Left lung (tissue), 10 donors: Measurements from ENCODE around the gene PDE4C. TPM values are rescaled to one million over a fixed set of nuclear protein-coding genes. Genes with fewer than 3 reads are reported as not detected.

ENCODE experiments used
- ATAC-seq: fragments of 200-7000 bp; cut with Tn5 transposase; one replicate; pipeline ENCODE4 v1.9.1; 2020; ENCODE audit warnings: moderate library complexity
- DNase-seq, 4 donors: peaks; one replicate each; pipeline ENCODE4 v3.0.0-alpha.2; 2013 to 2020
- H3K27ac ChIP-seq, 2 donors: fragments of 200-600 bp; sonication (generic) in 1 of 2; one replicate each; pipeline versions ENCODE4 v1.5.0 to v1.8.0; 2020 to 2021
- H3K27me3 ChIP-seq, 2 donors: fragments of 200-600 bp; sonication (generic) in 1 of 2; one replicate each; pipeline versions ENCODE4 v1.5.0 to v1.8.0; 2020 to 2021
- H3K36me3 ChIP-seq, 2 donors: fragments of 200-600 bp; sonication (generic) in 1 of 2; one replicate each; pipeline versions ENCODE4 v1.5.0 to v1.8.0; 2020 to 2021
- H3K4me1 ChIP-seq, 2 donors: fragments of 200-600 bp; one replicate each; pipeline ENCODE4 v1.8.0; 2021
- H3K4me3 ChIP-seq, 2 donors: fragments of 200-600 bp; sonication (generic) in 1 of 2; one replicate each; pipeline versions ENCODE4 v1.5.0 to v1.8.0; 2020 to 2021; ENCODE audit warnings: mild to moderate bottlenecking in 1 of 2
- H3K9me3 ChIP-seq, 2 donors: fragments of 200-600 bp; sonication (generic) in 1 of 2; one replicate each; pipeline versions ENCODE4 v1.5.0 to v1.8.0; 2020 to 2021
- intact Hi-C, 2 donors: fragments of 100-400 bp; cut with DNase I; formaldehyde crosslinking; loops; one replicate each; pipeline versions ENCODE4 v1.11.2 to v1.14.2; 2022
- polyA plus RNA-seq, 6 donors: library from polyadenylated mRNA; unstranded; fragments of 120-200 nt; gene quantifications; one replicate each; pipeline ENCODE4 v1.2.1, GENCODE V29; 2013; ENCODE audit not compliant: insufficient read length in 6 of 6
- total RNA-seq, 2 donors: library from RNA; stranded (reverse); fragmentation: NEBNext Ultra II Directional; extraction: Animal tissue kit (Norgen Biotek cat#: 25700); gene quantifications; one replicate each; pipeline ENCODE4 v1.2.1, GENCODE V29; 2021
- TF ChIP-seq, protein P1 (sequence below), 2 donors: fragments of 200-600 bp; sonication (generic) in 1 of 2; IDR thresholded peaks; one replicate each; pipeline versions ENCODE4 v1.5.0 to v1.8.0; 2021; ENCODE audit warnings: antibody characterized with exemption in 2 of 2
- donor health status: DM: no; HTN: yes; CAD: no.
- donor health status: DM: no; HTN: no; CAD: no.

The PDE4C gene
- total and polyA plus RNA-seq, 8 donors: 1.3 to 11.3 (median 2.0) TPM

DNA sequence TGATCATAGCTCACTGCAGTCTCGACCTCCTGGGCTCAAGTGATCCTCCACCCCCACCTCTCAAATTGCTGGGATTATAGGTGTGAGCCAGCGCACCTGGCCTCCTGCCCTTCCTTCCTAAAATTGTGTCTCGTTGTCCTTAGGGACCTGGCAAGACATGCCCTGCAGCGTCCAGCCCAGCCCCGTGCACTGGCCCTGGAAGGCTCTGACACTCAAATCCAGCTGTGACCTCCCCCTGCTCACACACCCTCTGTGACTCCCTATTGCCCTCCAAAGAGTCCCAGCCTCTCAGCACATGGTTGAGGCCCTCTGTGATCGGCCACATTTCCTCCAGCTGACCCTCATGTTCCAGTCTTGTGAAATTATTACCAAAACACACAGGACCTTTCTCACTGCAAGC, 28.3 kb downstream of the PDE4C start:
- H3K27ac ChIP-seq: no peak overlapping the region
- H3K4me3 ChIP-seq: no peak overlapping the region
- H3K9me3 ChIP-seq: no peaks in the 10 kb centered on the region
- peaks cover 0 to 4% of the 10 kb centered on the region in 2 donors for H3K27me3 ChIP-seq
- DNase-seq: no peak
- TF ChIP-seq, protein P1, sequence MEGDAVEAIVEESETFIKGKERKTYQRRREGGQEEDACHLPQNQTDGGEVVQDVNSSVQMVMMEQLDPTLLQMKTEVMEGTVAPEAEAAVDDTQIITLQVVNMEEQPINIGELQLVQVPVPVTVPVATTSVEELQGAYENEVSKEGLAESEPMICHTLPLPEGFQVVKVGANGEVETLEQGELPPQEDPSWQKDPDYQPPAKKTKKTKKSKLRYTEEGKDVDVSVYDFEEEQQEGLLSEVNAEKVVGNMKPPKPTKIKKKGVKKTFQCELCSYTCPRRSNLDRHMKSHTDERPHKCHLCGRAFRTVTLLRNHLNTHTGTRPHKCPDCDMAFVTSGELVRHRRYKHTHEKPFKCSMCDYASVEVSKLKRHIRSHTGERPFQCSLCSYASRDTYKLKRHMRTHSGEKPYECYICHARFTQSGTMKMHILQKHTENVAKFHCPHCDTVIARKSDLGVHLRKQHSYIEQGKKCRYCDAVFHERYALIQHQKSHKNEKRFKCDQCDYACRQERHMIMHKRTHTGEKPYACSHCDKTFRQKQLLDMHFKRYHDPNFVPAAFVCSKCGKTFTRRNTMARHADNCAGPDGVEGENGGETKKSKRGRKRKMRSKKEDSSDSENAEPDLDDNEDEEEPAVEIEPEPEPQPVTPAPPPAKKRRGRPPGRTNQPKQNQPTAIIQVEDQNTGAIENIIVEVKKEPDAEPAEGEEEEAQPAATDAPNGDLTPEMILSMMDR (IDR thresholded peaks at IDR 0.05): no peak
- peaks cover 17 to 19% of the 10 kb centered on the region in 2 donors for H3K4me1 ChIP-seq
- ATAC-seq: no peak
- intact Hi-C loops: no loop called here
- peaks cover 0 to 45% of the 10 kb centered on the region in 2 donors for H3K36me3 ChIP-seq

DNA sequence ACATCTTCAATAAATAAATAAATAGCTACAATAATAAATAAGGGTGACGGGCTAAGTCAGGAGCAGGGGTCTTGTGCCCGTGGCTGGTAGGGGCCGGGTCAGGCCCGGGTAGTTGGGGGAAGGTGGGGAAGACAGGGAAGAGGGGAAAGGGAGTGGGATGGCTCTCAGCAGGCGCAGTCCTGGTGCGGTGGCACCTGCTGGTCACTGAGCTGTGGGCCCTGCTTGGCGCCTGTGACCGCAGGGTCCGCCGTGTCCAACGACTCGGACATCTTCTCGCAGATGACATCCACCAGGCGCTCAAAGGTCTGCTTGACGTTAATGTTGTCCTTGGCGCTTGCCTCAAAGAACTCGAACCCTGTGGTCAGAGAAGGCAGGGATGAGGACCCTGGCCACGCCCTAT, 28.9 kb downstream of the PDE4C start:
- TF ChIP-seq, protein P1 (IDR thresholded peaks at IDR 0.05): no peak
- Histone ChIP-seq H3K9me3 (no peaks in the 10 kb centered on the region), H3K27ac (no peak overlapping the region), H3K4me3 (no peak overlapping the region), H3K27me3 (no peaks in the 10 kb centered on the region), H3K4me1 (peaks cover 14 to 15% of the 10 kb centered on the region in 2 donors), H3K36me3 (peaks cover 0 to 45% of the 10 kb centered on the region in 2 donors)
- ATAC-seq (no peak), DNase-seq (no peak)
- intact Hi-C loops: no loop called here

DNA sequence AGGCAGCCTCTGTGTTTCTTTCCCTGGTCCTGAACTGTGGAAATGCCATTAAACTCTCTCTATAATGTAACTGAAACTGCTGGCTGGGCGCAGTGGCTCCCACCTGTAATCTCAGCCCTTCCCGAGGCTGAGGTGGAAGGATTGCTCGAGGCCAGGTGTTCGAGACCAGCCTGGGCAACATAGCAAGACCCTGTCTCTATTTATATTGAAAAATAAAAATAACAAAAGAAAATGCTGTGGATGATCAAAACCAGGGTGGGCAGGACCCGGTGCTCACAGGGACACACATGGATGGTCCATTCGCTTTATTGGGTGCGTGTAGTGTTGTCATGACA, 29.8 kb downstream of the PDE4C start:
- TF ChIP-seq, protein P1 (IDR thresholded peaks at IDR 0.05): no peak
- ATAC-seq (no peak), DNase-seq (no peak)
- peaks cover 0 to 45% of the 10 kb centered on the region in 2 donors for H3K36me3 ChIP-seq
- no peak overlapping the region for H3K4me3 ChIP-seq
- intact Hi-C loops: no loop called here
- H3K27me3 ChIP-seq: no peaks in the 10 kb centered on the region
- H3K27ac ChIP-seq: no peak overlapping the region
- H3K9me3 ChIP-seq: no peaks in the 10 kb centered on the region
- H3K4me1 ChIP-seq: peaks cover 16 to 22% of the 10 kb centered on the region in 2 donors

DNA sequence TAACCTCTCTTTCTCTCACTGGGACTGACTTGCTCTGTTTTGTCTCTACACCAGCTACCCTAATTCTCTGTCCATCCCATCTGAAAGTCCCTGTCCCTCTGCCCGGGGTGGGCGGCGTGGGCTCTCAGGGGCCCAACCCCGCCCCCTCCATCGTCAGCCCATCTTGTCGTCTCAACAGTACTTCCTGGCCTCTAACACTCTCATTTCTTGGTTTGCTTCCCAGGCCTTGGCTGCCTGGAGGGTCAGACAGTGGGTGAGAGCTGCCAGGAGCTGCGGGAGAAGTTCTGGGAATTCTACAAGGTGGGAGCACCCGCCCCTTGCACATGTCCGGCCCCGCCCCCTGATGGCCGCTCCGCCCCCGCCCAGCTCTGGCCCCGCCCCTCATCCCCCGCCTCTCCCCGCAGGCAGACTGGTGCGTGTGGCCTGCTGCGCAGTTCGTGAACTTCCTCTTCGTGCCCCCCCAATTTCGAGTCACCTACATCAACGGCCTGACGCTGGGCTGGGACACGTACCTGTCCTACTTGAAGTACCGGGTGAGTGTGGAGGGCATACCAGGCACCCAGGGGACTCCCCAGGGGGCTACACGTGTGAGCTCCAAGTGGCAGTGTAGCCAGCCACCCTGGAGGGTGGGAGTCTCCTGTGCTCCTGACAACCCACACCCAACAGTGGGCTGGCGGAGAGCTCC, 31.5 kb downstream of the PDE4C start:
- H3K27me3 ChIP-seq: no peaks in the 10 kb centered on the region
- DNase-seq (peak in 1 of 4 donors; percentile 40), ATAC-seq (no peak)
- intact Hi-C loops: no loop called here
- peaks cover 0 to 36% of the 10 kb centered on the region in 2 donors for H3K36me3 ChIP-seq
- H3K4me3 ChIP-seq: peak overlapping the region in 1 of 2 donors; percentile 87
- H3K27ac ChIP-seq: peak overlapping the region in 1 of 2 donors; percentile 33
- H3K4me1 ChIP-seq: peaks cover 16 to 24% of the 10 kb centered on the region in 2 donors
- TF ChIP-seq, protein P1 (IDR thresholded peaks at IDR 0.05): no peak
- no peaks in the 10 kb centered on the region for H3K9me3 ChIP-seq

DNA sequence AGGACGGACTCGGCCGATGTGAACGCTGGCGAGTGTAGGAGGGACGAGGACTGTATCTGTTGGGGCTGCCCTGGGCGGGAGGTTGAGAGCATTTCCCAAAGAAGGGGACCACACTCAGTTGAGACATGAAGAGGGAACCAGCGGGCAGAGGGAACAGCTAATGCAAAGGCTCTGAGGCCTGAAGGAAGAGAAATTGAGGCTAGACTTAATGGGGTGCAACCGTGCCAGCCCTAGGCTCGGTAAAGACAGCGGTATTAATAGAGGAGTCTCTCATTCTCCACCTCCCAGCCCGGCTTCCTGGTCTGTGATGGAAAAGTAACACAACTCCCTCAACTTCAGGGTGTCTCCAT, 32.1 kb downstream of the PDE4C start:
- Histone ChIP-seq H3K36me3 (peaks cover 0 to 31% of the 10 kb centered on the region in 2 donors), H3K27me3 (no peaks in the 10 kb centered on the region), H3K4me3 (peak overlapping the region in 1 of 2 donors; percentile 87), H3K4me1 (peaks cover 16 to 24% of the 10 kb centered on the region in 2 donors), H3K9me3 (no peaks in the 10 kb centered on the region), H3K27ac (peak overlapping the region in 1 of 2 donors; percentile 33)
- ATAC-seq (no peak), DNase-seq (no peak)
- TF ChIP-seq, protein P1 (IDR thresholded peaks at IDR 0.05): no peak
- intact Hi-C loops: no loop called here
